PFSK-1 (cell line): ENCODE measurements around the gene NR0B2.

Source experiments
- FOXP2 ChIP-seq: optimal IDR thresholded peaks from 2 replicates; pipeline ENCODE3; 2011; ENCODE audit warnings: borderline replicate concordance, control low read depth, inconsistent platforms; ENCODE audit not compliant: insufficient read depth; ENCODE audit errors: extremely low read length, extremely low read depth
- POLR2AphosphoS5 ChIP-seq: IDR thresholded peaks from 2 replicates; pipeline ENCODE4 v1.6.1; 2012; ENCODE audit warnings: low read depth, mild to moderate bottlenecking, control low read depth, low read length, moderate library complexity
- SIN3A ChIP-seq: IDR thresholded peaks from 2 replicates; pipeline ENCODE4 v1.6.1; 2012; ENCODE audit warnings: mild to moderate bottlenecking, low read length, moderate library complexity, borderline replicate concordance; ENCODE audit not compliant: insufficient read depth

- TF ChIP-seq FOXP2: no peak
- no peak for TF ChIP-seq SIN3A
- TF ChIP-seq POLR2AphosphoS5: no peak; the same call in 1 of the 2 replicates
These were observed 23.0 kb upstream of the NR0B2 start for GRCh38 chr1:26936823-26937222.
